Keratinocyte (primary cell): Measurements from ENCODE around the gene AOPEP.

Experiments
- EZH2 ChIP-seq: IDR thresholded peaks from one replicate; pipeline ENCODE4 v1.6.1; 2012; ENCODE audit warnings: inconsistent platforms, mild to moderate bottlenecking, low read length, moderate library complexity
- TF ChIP-seq, protein P1 (sequence below), 3 experiments: IDR thresholded peaks in 1 of 3; conservative IDR thresholded peaks in 1 of 3; optimal IDR thresholded peaks in 1 of 3; 2 replicates in 2 of 3; 3 replicates in 1 of 3; pipeline versions ENCODE3 to v1.5.1; 2011; ENCODE audit warnings: low read length in 3 of 3, mild to moderate bottlenecking in 3 of 3, moderate library complexity in 2 of 3, control low read depth in 1 of 3, inconsistent platforms in 1 of 3; ENCODE audit not compliant: insufficient read depth in 2 of 3; ENCODE audit errors: extremely low read depth in 1 of 3

DNA sequence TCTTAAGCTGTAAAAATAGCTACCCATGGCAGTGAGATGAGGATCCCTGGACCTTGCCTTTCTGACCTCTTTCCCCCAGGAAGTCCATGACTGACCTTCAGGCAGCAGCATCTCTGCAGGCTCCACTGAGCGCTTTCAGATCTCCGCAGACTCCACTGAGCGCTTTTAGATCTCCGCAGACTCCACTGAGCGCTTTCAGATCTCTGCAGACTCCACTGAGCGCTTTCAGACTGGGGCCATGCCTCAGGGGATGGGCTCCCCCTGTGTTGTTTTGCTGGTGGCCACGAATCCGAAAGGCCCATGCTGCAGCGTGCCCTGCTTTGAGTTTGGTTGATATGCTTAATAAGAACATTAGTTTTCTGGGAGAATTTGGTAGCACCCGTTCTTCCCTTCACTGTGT, 336.8 kb downstream of the AOPEP start:
- TF ChIP-seq, protein P1, sequence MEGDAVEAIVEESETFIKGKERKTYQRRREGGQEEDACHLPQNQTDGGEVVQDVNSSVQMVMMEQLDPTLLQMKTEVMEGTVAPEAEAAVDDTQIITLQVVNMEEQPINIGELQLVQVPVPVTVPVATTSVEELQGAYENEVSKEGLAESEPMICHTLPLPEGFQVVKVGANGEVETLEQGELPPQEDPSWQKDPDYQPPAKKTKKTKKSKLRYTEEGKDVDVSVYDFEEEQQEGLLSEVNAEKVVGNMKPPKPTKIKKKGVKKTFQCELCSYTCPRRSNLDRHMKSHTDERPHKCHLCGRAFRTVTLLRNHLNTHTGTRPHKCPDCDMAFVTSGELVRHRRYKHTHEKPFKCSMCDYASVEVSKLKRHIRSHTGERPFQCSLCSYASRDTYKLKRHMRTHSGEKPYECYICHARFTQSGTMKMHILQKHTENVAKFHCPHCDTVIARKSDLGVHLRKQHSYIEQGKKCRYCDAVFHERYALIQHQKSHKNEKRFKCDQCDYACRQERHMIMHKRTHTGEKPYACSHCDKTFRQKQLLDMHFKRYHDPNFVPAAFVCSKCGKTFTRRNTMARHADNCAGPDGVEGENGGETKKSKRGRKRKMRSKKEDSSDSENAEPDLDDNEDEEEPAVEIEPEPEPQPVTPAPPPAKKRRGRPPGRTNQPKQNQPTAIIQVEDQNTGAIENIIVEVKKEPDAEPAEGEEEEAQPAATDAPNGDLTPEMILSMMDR (optimal IDR thresholded peaks at IDR 0.05 in 1 of 3, IDR thresholded peaks at IDR 0.05 in 1 of 3, conservative IDR thresholded peaks at IDR 0.05 in 1 of 3; ENCODE audit: extremely low read depth in 1 of 3, insufficient read depth in 2 of 3, low read length in 3 of 3), result no peak
- no peak for TF ChIP-seq EZH2
